ENCODE data around the gene SELENOS.
"Not testable (repeated sequence)": the region's sequence is repeated elsewhere in the genome, so short reads cannot be mapped to it uniquely, and the experiment has no call there.

The SELENOS gene

GRCh38 chr15:101287342-101287741, 10.1 kb upstream of the SELENOS start:
- H3K4me3 ChIP-seq (ENCODE audit: low read length); DNase-seq (ENCODE audit: low read depth, low spot score): not testable (repeated sequence)

DNA sequence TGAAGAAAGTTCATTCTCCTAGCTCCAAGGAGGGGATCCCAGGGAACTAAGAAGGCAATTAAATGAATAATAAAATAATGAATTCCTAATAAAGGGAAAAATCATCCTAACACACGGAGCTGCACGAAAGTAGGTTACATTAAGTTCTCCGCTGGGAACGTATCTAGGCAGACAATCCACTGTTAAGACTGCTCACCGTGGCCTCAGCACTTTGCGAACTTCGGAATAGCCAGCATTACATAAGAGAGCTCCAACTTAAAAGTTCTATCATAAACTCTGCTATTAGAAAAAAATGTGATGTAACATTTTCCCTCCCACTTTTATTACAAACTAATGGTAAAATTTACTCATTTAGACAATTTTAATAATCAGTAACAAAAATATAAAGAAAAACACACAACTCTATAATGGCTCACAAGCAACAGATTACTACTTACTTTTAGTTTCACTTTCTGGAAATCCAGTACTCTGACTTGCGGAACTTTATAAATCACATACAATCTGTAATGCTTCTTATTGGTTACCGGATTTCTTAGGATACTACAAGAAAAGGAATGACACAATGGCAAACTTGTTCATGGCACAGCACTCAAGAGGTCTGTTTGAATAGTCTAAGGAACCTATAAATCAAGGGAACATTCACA, 9.3 kb upstream of the SELENOS start:
- H3K4me3 ChIP-seq (ENCODE audit: low read length), result no peak overlapping the region
- no peak for DNase-seq (ENCODE audit: low read depth, low spot score)

GRCh38 chr15:101283931-101284330, 6.6 kb upstream of the SELENOS start:
- DNase-seq (ENCODE audit: low read depth, low spot score), result no peak
- H3K4me3 ChIP-seq (ENCODE audit: low read length), result no peak overlapping the region

DNA sequence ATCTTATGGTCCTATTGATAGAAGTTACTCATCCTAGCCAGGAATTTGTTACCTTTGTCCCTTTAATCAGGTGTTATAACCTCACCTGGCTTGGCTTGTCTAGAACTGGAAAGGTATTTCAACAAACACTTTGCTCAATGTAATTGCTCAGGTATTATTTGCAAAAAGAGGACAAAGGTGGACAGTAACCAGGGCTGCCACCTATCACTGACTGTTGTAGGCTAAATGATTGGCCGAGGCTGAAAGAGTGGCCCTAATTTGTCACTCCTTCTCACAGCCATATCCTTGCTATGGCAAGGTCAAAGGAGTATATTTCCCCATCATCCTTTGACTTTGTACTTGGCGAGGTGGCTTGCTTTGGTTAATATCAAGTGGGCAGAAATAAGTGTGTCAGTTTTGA, 2.7 kb upstream of the SELENOS start:
- DNase-seq (ENCODE audit: low read depth, low spot score), result no peak
- no peak overlapping the region for H3K4me3 ChIP-seq (ENCODE audit: low read length)

DNA sequence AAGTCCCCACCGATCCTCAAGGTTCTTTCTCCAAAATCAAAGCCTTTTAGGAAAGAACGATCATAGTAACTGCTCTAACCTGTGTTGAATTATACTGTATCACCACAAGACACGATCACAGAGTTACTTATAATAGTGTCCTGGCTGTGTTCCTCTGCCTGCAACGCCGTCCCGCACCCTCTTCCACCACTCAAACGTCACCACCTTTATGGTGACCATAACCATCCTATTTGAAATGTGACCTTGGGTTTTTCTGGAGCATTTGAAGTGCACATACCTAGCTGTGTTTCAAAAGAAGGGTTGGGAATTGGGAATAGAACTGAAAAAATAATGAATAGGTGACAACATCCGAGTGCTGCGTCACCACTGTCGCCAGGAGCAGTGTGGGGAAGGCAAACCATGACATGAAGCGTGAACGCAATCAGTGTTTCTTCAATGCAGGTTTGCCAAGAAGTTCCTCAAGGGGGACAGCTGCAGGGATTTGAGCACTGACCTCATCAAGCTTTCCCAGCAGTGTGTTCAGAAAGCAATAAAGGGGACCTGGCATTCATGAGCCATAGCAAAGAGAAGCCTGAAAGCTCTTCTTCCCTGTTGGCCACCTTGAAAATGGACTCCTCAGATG, 769 bp upstream of the SELENOS start:
- DNase-seq (ENCODE audit: low read depth, low spot score), result no peak
- peak overlapping the region; percentile 54 for H3K4me3 ChIP-seq (ENCODE audit: low read length)

GRCh38 chr15:101276501-101277037, 716 bp downstream of the SELENOS start:
- H3K4me3 ChIP-seq (ENCODE audit: low read length), result peak overlapping the region; percentile 91
- no peak for DNase-seq (ENCODE audit: low read depth, low spot score)

DNA sequence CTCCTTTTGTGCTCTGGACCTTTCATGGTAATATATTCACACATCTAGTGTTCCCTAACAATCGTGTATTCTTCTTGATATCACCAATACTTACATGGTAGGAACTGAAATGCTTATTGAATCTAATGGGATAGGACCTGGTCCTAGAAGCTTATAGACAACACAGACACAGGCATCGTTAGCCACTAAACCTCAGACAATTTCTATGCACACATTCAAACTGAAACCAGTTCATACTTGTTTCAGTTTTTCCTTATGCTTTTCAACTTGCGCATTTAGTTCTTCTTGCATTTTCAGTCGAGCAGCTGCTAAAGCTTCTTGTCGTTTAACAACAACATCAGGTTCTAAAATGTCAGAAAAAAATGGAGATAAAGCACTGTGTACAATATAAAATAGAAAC, 2.3 kb downstream of the SELENOS start:
- H3K4me3 ChIP-seq (ENCODE audit: low read length), result no peak overlapping the region
- no peak for DNase-seq (ENCODE audit: low read depth, low spot score)

DNA sequence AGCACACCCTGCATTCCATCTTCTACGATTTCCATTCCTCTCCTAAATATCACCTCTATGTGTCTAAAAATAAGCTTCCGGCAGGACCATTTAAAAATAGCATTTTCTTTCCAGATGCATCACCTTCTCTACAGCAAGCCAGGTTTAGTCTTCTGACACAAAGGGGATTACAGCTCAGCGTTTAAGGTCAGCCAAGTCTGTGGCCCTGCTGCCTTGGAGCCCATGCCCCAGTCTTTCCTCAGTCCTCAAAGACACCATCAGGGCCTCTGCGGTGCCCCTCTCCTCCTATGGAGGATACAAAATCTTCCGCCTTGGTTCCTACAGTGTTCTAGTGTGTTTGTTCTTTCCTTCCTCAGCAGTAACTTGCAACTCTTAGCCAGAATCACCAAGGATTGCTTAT, 3.8 kb downstream of the SELENOS start:
- no peak for DNase-seq (ENCODE audit: low read depth, low spot score)
- no peak overlapping the region for H3K4me3 ChIP-seq (ENCODE audit: low read length)

- H3K4me3 ChIP-seq (ENCODE audit: low read length), result no peak overlapping the region
- no peak for DNase-seq (ENCODE audit: low read depth, low spot score)
These were observed 4.7 kb downstream of the SELENOS start for GRCh38 chr15:101272584-101272983.

GRCh38 chr15:101269479-101270223, 7.6 kb downstream of the SELENOS start:
- no peak for DNase-seq (ENCODE audit: low read depth, low spot score)
- no peak overlapping the region for H3K4me3 ChIP-seq (ENCODE audit: low read length)

- DNase-seq (ENCODE audit: low read depth, low spot score), result no peak
- H3K4me3 ChIP-seq (ENCODE audit: low read length), result no peak overlapping the region
These were observed 9.8 kb downstream of the SELENOS start for GRCh38 chr15:101267320-101268104.

DNA sequence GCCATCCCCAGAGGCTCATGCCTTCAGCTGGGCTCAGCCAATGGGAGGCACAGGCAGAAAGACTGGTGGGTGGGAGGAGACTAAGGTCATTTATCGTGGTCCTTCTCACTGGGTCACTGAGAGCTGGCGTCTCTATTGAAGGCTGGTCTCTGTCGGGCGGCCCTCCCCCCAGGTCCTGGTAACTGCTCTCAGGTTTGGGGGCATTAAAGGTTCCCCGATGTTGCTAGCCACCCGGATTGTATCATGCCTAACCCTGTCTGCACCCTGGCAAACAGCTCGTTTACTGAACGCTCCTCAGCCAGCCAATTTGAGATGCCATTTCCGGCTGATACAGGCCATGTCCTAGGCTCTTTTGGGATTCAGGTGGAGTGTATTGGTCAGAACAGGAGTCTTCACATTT, 10.5 kb downstream of the SELENOS start:
- H3K4me3 ChIP-seq (ENCODE audit: low read length), result no peak overlapping the region
- no peak for DNase-seq (ENCODE audit: low read depth, low spot score)

DNA sequence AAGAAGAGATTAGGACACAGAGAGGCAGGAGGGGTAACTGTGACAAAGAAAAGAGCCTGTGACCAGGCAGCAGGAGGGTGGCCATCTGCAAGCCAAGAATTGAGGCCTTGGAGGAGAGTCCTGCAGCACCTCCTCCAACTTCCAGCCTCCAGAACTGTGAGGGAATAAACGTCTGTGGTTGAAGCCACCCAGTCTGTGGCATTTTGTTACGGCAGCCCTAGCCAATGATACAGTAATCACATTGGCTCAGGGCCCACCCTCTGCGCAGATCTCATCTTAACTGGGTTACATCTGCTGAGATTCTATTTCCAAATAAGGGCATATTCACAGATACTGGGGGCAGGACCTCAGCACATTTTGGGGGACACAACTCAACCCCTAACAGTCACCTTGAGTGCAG, 11.3 kb downstream of the SELENOS start:
- H3K4me3 ChIP-seq (ENCODE audit: low read length), result no peak overlapping the region
- no peak for DNase-seq (ENCODE audit: low read depth, low spot score)

GRCh38 chr15:101264911-101265641, 12.2 kb downstream of the SELENOS start:
- DNase-seq (ENCODE audit: low read depth, low spot score), result no peak
- no peak overlapping the region for H3K4me3 ChIP-seq (ENCODE audit: low read length)

- no peak overlapping the region for H3K4me3 ChIP-seq (ENCODE audit: low read length)
- no peak for DNase-seq (ENCODE audit: low read depth, low spot score)
These were observed 13.3 kb downstream of the SELENOS start for GRCh38 chr15:101264011-101264410.

- DNase-seq (ENCODE audit: low read depth, low spot score), result no peak
- no peak overlapping the region for H3K4me3 ChIP-seq (ENCODE audit: low read length)
These were observed 14.7 kb downstream of the SELENOS start for GRCh38 chr15:101262551-101262950.

DNA sequence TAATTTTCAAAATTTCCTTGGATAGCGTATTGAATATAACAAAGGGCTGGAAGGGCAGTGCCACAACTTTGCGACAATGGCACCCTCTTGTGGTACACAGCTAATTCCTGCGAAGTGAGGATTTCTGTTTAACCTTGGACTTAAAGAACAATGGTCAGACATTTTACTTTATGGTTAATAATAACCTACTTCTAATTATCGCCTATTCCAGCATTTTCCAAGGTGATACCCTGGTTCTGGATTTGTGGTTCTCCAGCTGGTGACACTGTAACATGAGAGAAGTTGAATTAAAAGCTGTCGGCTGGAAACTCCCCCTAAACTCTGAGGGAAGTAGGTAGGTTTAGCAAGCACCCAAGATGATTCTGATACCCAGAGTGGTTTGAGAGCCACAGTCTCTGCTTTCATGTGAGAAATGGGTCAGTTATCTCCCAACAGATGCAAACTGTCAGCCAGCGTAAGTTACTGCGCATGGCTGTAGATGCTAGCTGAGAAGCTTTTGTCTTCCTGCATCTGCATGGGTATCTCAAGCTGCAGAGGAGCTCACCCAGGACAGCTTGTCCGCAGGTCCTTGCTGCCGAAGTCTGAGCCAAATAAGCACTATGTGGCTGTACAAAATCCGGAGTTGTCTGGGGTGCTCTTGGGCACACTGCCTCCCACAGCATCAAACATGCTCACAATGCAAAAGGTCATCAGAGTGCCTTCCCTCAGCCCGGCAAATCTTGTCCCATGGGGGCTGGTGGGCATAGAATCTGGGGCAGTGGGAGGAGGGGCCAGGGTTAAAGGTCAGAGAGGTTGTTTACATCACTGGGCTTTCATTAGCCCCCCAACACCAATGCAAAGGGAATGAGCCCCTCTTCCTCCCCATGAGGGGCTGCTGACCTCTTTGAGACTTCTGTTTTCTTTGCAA, 18.8 kb downstream of the SELENOS start:
- DNase-seq (ENCODE audit: low read depth, low spot score), result peak; percentile 55
- H3K4me3 ChIP-seq (ENCODE audit: low read length), result no peak overlapping the region

DNA sequence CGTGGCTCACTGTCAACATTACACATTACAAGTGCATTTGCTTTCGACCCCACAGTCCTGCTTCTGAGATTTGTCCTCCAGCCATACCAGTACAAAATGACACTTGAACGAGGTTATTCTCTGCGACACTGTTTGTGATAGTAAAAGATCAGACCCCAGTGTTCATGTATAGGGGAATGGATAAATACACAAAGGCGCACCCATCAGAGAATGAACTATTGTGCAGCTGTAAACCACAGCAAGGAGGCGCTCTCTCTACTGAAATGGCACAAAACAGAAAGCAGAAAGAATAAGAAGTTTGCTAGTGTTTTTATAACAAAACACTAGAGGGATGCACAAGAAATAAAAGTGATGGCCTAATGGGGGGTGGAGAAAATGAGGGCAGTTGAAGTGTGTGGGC, 20.5 kb downstream of the SELENOS start:
- H3K4me3 ChIP-seq (ENCODE audit: low read length), result no peak overlapping the region
- peak; percentile 61 for DNase-seq (ENCODE audit: low read depth, low spot score)
